HG02840 (cell line): ENCODE data around the gene SYNC.
"Not testable (repeated sequence)": the region's sequence is repeated elsewhere in the genome, so short reads cannot be mapped to it uniquely, and the experiment has no call there.

ENCODE experiments used
- ATAC-seq: cut with Tn5 transposase; IDR thresholded peaks from one replicate; pipeline ENCODE4 v1.9.1; 2021; ENCODE audit warnings: mild to moderate bottlenecking, moderate library complexity, moderate number of reproducible peaks; ENCODE audit not compliant: unreplicated experiment, low FRiP score

The SYNC gene

GRCh38 chr1:32647308-32648134, 55.0 kb downstream of the SYNC start:
- ATAC-seq = no peak

GRCh38 chr1:32644426-32644825, 58.1 kb downstream of the SYNC start:
- ATAC-seq = no peak

GRCh38 chr1:32642292-32642827, 60.2 kb downstream of the SYNC start:
- not testable (repeated sequence) for ATAC-seq

DNA sequence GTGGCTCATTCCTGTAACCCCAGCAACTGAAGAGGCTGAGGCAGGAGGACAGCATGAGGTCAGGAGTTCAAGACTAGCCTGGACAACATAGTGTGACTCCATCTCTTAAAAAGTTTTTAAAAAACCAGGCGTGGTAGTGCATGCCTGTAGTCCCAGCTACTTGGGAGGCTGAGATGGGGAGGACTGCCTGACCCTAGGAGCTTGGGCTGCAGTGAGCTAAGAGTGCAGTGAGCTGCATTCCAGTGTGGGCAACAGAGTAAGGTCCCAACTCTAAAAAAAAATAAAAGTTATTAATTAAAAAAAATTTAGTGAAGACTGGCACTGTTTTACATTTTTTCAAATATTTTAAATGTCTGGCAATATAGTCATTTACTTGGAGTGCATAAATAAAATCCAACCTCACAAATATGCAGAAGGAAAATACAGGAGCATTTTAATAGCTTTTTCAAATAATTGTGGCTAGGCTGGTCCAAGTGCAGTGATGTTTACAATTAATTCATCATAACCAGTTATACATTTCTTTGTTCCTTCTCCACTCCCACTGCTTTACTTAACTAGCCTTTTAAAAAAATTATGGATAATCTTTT, 63.0 kb downstream of the SYNC start:
- ATAC-seq = no peak

- ATAC-seq = no peak
Measured at GRCh38 chr1:32636914-32637645, 65.5 kb downstream of the SYNC start.

DNA sequence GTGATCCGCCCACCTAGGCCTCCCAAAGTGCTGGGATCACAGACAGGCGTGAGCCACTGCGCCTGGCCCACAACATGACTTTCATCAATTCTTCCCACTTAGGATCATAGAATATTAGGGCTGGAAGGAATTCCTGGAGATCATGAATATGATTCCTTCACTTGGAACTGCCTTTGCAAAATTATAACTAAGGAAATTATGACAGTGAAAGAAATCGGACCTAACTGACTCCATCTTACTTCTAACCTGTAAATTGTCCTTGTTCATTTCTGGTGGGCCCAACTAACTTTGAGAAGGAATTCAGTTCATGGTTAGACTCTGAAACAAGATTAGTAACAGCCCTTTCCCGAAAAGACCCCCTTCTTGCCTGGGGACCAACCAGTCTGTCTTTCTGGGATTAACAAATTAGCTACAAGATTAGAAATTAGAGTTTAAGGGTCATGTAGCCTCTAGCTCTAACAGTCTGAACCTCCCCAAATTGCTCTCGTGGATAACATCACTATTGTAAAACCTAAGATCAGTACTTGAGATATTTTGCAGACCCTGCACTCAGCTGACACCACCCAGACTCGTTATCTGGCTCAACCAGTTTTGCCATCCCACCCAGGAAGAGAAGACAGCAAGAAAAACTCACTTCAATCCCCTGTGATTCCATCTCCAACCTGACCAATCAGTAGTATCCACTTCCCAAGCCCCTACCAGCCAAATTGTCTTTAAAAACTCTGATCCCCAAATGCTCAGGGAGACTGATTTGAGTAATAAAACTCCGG, 66.9 kb downstream of the SYNC start:
- ATAC-seq = no peak

DNA sequence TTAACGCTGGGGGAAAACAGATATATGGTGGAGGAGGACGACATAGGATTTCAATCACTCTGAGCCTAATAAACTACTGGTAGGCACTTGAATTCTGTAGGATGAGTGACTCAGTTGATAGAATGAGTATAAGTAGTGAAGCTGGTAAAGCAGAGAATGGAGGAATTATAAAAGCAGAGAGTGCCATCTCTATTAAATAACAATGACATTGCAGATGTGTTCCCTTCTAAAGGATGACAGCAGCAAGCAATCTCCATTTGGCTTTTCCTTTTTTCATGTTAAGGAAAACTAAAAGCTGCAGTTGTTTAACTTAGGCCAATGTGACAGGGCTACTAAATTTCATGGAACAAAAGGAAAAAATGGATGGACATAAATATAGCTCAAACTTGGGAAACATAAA, 69.7 kb downstream of the SYNC start:
- ATAC-seq = no peak

DNA sequence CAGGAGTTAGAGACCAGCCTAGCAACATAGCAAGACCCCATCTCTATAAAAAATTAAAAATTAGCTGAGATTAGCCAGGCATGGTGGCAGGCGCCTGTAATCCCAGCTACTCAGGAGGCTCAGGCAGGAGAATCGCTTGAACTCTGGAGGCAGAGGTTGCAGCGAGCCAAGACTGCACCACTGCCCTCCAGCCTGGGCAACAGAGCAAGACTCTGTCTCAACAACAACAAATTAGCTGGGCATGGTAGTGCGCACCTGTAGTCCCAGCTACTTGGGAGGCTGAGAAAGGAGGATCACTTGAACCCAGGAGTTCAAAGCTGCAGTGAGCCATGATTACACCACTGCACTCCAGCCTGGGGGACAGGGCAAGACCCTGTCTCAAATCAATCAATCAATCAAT, 72.4 kb downstream of the SYNC start:
- ATAC-seq = not testable (repeated sequence)
